ENCODE results near the gene SIL1. TPM values are rescaled to one million over a fixed set of nuclear protein-coding genes. Genes with fewer than 3 reads are reported as not detected.

The SIL1 gene
- polyA plus RNA-seq, 3 donors, result 52.1 to 59.7 (median 52.6) TPM

DNA sequence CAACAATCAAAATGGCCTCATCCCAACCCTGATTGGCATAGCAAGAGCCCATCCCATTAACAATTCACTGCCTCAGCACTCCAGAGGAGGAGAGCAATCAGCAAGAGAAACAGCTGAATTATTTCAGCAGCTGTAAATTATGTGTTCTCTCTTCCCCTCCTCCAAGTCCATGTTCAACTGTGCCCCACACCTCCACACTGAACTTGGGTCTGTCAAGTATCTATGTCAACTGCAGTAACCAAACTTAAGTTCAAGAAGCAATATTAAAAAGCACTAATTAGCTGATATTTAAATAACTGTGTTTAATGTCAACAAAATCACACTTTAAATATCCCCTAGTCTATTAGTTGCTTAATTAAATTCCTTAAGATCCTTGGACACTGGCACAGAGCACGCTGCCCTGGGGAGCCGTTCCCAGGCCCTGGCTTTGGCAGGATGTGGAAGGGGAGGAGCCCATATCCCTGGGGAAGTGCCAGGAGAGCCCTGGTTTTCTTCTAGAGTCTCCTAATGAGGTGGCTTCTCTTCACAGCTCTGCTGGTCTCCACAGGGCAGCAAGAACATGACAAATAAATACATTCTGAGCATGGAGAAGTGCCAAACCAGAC, 50.6 kb downstream of the SIL1 start:
- DNase-seq (ENCODE audit: low read depth in 3 of 3, low spot score in 2 of 3), result no peak

DNA sequence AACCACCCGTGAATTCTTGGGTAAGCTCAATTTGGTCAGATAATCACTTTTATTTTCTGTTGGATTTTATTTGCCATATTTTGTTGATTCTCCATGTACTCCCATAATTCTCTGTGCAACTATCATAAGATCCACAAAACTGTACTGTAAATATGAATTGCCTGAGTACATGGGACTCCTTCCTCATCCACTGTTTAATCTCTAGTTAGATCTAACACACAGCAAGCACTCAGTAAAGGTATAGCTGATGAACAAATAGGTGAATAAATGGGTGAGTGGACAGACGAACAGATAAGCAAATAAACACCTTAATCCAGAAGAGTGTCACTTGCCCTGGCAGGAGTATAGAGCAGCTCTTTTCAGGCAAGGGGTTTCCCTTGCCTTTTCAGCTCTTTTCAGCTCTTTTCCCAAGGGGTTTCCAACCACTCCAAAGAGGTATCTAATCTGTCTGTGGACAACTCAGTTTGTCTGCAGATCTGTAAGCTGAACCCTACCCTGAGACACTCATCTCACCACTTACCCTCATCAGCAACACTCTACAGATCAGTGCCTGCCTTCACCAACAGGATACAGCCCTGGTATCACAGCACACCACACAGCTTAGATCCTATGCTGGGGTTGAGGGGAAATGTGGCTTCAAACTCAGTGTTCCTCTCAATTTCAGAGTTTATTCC, 51.2 kb downstream of the SIL1 start:
- no peak for DNase-seq (ENCODE audit: low read depth in 3 of 3, low spot score in 2 of 3)

DNA sequence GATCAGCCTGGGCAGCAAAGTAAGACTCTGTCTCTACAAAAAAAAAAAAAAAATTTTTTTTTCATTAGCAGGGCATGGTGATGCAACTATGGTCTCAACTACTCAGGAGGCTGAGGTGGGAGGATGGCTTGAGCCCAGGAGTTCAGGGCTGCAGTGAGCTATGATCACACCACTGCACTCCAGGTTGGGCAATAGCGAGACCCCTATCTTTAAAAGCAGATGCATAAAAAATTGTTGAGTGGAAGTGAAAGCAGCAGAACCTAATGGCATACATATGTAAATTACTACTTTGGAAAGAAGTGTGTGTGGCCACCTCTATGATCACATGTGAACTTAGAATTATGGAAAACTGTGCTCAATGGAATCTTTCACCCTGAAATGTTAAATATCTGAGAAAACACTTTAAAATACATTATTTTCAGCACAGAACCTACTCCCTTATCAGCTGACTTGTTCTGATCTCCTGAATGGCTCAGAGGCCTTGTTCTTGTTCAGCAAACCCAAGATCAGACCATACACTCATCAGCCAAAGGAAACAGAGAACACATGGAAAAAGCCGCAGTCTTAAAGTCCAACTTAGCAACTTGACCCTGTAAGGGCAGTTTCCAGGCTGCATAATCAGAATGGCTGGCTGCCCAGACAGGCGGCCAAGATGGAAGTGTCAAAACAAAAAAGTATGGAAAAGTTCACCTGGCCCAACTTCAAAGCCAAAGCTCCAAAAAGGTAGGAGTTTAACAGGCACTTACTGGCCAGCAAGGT, 56.5 kb downstream of the SIL1 start:
- DNase-seq (ENCODE audit: low read depth in 3 of 3, low spot score in 2 of 3), result no peak

DNA sequence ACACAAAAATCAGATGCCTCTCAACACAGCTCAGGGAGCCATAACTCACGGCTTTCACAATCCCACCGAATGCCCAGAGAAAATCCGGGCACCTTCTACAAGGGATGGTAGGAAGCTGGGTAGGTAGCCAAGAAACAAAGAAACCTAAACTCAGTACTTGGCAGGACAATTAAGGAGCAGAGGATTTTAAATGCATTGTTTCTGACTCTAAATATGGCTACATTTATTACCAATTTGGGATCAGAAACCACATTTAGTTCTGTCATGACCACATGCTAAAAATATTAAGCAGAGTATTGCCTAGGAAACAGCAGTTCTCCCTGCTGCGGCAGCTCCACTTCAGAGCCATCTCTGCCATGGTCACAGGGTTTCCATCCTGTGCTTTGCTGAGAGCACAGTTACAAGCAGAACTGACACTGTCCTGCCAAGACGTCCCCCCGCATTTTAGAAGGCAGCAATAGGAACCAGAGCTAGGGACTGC, 57.5 kb downstream of the SIL1 start:
- DNase-seq (ENCODE audit: low read depth in 3 of 3, low spot score in 2 of 3), result no peak

DNA sequence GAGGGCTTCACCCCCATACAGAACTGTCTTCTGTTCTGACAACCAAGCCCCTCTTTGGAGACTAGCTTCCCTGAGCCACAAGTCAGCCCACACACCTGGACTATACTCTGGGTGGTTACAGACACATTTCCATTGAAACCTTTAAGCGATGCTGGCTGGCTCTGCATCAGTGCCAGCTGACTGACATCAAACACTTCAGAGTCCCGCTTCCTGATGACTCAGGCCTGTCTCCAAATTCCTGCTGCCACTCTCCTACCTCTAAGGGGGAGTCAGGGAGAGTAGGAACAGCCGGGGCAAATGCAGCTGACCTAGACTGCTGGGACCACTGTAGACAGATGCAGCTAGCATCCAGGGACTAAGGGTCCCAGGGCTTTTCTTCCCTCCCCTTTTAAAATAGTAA, 59.4 kb downstream of the SIL1 start:
- no peak for DNase-seq (ENCODE audit: low read depth in 3 of 3, low spot score in 2 of 3)

DNA sequence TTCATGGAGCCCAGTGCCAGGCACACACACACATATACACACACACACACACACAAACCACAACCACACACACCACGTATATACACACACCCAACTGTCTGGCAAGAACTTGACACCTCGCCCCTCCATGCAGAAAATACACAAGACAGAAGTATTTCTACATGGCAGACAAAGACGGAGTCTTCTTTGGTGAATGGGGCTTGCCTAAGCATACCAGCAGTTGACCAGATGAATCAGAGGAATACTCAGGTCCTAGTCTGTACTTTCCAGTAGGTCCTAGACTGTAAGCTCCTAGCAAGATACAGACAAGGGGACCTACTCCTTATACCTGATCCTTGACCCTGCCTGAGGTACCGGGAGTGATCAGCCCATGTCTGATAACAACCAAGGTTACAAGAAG, 60.1 kb downstream of the SIL1 start:
- no peak for DNase-seq (ENCODE audit: low read depth in 3 of 3, low spot score in 2 of 3)

DNA sequence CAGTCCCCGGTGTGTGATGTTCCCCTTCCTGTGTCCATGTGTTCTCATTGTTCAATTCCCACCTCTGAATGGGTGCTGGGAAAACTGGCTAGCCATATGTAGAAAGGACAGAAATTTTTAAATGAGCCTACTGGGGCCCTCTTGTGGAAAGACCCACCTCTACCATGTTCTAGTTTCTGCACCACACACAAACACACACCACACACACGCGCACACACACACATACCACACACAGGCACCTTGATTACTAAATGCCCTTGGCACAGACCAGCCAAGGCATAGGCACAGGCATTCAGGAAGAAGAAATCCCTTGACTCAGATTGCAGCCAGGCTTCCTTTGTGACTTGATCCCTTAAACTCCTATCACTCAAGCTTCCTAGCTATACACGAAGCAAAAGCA, 60.5 kb downstream of the SIL1 start:
- DNase-seq (ENCODE audit: low read depth in 3 of 3, low spot score in 2 of 3), result no peak

DNA sequence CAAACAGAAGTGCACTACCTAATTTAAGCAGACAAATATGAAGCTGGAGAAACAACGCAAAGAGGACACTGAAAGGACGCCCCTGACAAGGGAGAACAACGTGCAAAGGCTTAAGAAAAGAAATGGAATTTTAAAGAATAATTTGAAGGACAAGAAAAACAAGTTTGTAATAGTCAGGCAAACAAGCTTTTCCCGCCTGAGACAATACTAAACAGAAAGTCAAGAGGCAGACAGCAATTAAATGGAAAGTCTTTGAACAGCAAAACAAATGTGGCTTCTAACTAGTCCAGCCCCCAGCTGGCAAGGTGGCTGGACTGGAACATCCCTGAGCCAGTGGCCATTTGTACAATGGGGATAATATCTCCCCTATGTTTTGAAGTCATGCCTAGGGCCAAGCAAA, 63.3 kb downstream of the SIL1 start:
- no peak for DNase-seq (ENCODE audit: low read depth in 3 of 3, low spot score in 2 of 3)

DNA sequence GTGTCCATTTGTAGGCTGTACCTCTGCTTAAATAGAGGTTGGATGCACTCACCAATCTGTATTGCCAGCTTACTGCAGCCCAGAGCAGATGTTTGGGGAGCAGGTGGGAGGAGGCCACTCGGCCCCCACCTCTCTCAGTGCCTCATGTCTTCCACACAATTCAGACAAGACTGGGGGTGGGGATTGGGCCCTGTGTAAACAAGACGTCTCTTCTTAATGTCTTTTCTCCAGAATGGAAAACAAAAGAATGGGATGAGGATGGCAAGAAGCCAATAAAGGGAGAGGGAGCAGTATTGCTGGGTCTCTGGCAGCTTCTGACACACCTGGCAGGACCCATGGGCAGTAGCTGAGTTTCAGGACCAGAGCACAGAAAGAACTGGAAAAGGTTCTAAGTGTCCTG, 64.9 kb downstream of the SIL1 start:
- no peak for DNase-seq (ENCODE audit: low read depth in 3 of 3, low spot score in 2 of 3)

DNA sequence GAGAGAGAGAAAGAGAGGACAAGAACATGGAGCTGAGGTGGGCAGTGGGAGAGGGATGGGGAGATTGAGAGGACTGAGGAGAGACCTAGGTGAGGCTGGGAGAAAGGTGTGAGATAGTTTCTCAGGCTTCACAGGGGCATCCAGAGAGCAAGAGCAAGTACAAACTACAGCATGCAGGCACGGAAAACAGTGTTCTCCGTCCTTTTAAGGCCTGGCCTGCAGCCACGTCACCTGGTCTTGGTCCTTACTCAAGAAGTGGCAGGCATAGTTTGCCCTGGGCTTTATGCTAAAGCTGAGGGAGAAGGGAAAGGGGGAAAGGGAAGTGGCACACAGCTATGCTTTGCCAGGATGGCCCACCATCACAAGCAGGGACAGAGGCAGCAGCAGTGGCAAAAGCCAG, 65.7 kb downstream of the SIL1 start:
- no peak for DNase-seq (ENCODE audit: low read depth in 3 of 3, low spot score in 2 of 3)

DNA sequence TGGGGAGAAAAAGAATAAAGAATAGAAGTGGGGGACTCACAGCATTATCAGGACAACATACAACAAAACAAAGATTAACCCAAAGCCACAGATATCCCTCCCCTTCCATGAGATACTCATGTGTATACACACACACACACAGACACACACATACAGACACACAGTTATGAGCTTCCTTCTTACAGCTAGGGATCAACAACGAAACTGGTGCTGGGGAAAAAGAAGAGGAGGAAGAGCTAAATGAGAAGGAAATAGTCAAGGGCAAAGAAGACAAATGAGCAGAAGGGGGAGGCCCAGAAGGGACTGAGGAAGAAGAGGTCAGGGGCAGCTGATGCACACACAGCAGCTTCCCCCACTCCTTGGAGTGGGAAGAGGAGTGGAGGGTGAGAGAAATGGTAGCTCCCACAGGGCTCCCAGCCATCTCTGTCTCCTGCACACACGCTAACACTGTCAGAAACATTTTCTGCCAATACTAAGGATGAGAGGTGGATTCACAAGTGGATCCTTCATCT, 66.2 kb downstream of the SIL1 start:
- no peak for DNase-seq (ENCODE audit: low read depth in 3 of 3, low spot score in 2 of 3)

DNA sequence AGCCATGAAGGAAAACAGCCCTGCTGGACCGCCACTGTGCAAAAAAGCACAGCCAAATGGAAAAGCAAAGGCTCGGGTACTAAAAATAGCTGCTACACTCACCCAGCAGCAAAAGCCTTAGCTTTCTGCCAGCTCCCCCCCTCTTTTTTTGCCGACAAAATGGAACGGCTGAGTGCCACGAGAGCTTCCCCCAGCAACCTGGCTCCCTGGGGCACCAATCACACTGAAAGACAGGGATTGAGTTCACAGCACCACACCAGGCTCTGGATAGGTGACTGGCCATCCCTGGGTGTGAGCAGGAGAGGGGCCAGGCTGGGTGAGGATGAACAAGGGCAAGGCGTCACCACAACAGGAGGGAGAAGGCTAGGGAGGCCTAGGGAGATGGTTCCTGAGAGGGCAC, 66.7 kb downstream of the SIL1 start:
- no peak for DNase-seq (ENCODE audit: low read depth in 3 of 3, low spot score in 2 of 3)

DNA sequence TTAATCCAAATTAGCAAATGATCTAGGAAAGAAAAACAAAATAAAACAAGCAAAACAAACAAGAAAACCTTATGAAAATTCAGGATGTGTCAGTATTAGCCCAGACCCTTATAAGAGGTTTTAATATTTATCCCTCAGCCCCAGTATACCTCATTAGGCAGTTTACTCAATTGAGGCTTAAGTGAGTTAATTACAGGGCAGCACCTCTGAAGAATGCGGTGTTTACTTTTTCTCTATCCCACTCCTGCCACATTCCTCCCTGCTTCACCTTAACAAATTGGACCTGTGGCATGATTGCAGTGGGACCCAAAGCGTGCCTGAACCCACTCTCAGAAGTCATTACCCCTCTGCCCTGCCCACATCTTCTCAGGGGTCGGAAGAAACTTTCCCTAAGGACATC, 67.1 kb downstream of the SIL1 start:
- no peak for DNase-seq (ENCODE audit: low read depth in 3 of 3, low spot score in 2 of 3)

DNA sequence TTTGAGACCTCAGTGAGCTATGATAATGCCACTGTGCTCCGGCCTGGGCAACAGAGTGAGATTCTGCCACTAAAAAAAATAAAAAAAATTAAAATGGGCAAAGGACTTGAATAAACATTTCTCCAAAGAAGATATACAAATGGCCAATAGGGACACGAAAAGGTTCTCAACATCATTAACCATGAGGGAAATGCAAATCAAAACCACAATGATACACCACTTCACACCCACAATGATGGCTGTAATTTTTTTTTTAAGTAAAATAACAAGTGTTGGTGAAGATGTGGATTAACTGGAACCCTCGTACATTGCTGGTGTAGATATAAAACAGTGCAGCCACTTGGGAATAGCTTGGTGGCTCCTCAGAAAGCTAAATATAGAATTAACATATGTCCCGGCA, 68.0 kb downstream of the SIL1 start:
- DNase-seq (ENCODE audit: low read depth in 3 of 3, low spot score in 2 of 3), result no peak

DNA sequence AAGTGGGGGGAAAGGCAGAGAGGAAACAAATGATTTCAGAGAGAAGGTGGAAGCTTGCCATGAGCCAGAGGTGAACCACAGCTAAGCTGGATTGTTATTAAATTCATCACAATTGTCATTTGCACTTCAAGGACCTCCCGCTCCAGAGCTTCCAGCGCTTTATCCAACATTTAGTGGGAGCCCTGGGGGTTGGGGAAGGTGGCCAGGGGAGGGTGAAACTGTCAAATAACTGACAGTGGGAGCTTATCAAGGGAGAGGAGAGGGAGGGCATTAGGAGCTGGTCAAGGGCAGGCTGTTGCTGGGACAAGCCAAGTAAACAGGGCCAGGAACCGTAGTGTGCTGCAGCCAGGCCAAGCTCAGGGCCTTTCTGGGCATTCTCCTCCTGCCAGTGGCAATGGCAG, 71.5 kb downstream of the SIL1 start:
- DNase-seq (ENCODE audit: low read depth in 3 of 3, low spot score in 2 of 3), result no peak

DNA sequence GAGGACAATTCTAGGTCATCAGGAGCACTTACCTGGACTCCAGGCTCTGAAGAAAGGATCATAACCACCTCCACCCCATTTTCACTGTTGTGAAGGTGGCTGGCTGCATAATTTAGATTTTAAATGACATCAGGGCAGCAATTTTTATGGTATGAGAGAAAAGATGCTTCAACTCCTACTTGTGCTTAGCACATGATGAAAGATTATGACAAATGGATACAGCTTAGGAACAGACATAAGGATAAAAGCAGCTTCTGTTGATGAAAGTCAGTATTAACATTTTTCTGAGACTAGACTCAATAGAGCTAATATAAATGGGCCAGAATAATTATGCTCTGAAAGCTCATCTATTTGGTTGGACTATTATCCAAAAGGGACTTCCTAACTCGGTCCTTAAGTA, 72.2 kb downstream of the SIL1 start:
- DNase-seq (ENCODE audit: low read depth in 3 of 3, low spot score in 2 of 3), result no peak

DNA sequence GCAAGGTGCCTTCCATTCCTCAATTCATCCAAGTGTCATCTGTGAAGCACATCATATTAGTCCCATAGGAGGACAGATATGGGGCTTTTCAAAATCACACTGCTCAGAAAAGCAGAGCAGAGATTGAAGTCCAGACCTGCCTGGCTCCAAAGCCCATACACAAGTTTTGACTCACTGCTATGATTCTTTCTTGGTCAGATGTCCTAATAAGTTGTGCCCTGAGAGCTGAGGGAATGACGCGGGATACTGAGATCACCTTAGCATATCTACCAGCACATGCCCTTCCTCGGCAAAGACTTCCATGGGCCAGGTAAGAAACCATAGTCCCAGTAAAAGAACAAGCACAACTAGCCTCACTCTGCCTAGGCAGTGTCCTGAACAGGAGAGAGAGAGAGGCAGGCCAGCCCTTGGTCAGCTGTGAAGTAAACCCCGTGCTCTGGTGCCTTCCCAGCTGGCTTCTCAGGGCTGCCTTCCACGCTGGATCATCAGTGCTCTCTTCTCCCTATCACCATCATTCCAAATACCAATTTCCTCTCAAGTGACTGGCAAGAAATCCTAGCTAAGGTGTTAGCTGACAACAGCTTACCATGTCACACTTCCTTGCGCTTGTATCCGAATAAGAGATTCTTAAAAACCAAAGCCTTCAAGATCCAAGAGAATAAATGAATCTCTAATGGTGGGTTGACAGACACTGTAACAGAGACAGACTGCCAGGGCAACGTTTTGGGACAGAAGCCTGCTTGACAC, 73.2 kb downstream of the SIL1 start:
- no peak for DNase-seq (ENCODE audit: low read depth in 3 of 3, low spot score in 2 of 3)

DNA sequence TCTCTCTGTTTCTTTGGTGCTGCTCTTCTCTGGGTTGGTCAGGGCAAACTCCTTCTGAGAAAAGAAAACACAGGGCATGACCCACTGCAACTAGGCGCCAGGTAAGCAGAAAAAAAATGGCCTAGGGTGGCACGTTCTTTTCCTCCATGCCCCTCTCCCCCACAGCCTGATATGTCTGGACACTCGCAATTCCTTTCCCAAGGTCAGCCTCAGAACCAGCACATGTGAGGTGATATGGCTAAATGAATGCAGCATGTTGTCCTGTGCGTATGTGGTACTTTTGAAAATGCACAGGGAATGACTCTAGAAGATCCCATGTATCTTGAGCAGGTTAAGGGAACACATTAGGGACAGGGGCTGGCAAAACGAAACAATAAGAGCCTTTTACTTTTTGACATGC, 77.0 kb downstream of the SIL1 start:
- no peak for DNase-seq (ENCODE audit: low read depth in 3 of 3, low spot score in 2 of 3)

DNA sequence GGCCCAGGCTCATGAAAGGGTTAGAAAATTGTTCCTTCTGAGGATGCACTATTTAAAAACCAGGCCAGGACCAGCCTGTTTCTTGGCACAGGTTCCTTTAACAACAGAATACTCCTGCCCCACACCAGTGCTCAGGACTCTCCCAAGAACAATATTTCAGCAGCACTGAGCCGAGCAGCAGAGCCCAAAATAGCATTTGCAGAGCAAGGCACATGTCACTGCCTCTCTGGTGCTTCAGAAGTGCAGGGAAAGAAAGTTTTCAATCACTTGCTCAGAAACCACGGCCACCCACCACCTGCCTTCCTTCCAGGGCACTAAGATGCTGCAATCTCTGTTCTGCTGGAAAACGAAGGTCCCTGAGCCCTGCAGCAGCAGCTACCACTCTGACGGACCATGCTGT, 77.6 kb downstream of the SIL1 start:
- no peak for DNase-seq (ENCODE audit: low read depth in 3 of 3, low spot score in 2 of 3)

DNA sequence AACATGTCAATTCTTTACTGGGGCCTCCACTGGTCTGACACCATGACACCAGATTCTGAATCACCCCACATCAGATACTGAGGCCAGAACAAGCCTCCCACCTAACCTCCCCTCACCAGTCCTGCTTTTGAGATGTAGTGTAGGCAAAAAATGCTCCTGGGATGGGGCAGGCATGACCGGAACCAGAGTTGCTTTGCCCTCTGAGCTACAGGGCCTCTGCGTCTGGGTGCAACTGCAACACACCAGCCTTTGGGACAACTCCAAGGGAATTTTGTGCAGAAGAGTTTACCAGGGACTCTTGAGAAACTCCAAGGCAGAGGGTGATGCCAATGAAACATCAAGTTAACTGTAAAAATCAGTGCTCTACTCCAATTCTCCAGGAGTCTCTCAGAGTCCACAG, 79.4 kb downstream of the SIL1 start:
- no peak for DNase-seq (ENCODE audit: low read depth in 3 of 3, low spot score in 2 of 3)

DNA sequence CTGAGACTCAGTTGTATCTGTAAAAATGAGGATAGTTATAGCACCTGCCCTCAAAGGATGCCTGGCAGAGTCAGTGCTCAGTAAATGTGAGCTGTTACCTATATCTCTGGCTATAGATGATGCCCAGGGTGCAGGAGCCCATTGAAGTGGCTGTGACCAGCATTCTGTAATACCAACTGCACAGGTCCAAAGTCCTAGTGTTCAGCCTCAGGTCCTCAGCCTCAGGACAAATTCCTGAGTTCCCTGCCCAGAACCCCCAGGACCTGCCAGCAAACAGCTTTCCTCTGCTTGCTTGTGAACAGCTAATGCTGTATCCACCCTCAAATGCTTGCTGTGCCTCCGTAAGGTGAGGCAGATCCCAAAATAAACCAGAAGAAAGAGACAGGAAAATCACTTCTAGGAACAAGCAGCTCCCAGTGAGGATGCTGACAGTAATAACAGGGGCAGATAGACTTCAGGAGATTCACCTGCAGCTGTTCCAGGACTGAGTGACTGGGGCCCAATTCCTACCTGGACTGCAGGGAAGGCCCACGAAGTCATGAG, 80.8 kb downstream of the SIL1 start:
- no peak for DNase-seq (ENCODE audit: low read depth in 3 of 3, low spot score in 2 of 3)
